Brain microvascular endothelial cell (primary cell): ENCODE results near the gene HLCS.

Source experiments
- DNase-seq: peaks from one replicate; pipeline ENCODE4 v3.0.0-alpha.2; 2020
- H3K27ac ChIP-seq: fragments of 250-450 bp; sonication (Bioruptor Pico); 2 replicates; pipeline ENCODE4 v1.5.1; 2020; ENCODE audit warnings: mild to moderate bottlenecking, moderate library complexity
- H3K27me3 ChIP-seq: fragments of 250-450 bp; sonication (Bioruptor Pico); replicated peaks from 2 replicates; pipeline ENCODE4 v1.5.1; 2020; ENCODE audit warnings: mild to moderate bottlenecking
- H3K36me3 ChIP-seq: fragments of 250-450 bp; sonication (Bioruptor Pico); replicated peaks from 2 replicates; pipeline ENCODE4 v1.5.1; 2020; ENCODE audit warnings: mild to moderate bottlenecking
- H3K4me3 ChIP-seq: 2 replicates; pipeline ENCODE4 v1.5.1; 2011; ENCODE audit warnings: low read depth, mild to moderate bottlenecking, control low read depth, low read length, moderate library complexity
- in situ Hi-C: cut with HindIII; loops from 2 replicates; pipeline ENCODE4 v1.10.0; 2017; ENCODE audit warnings: low sequenced_read_pairs, low pct_ligation_motif_present
- TF ChIP-seq, protein P1 (sequence below): IDR thresholded peaks from 2 replicates; pipeline ENCODE4 v1.5.1; 2011; ENCODE audit warnings: low read depth, mild to moderate bottlenecking, moderate library complexity, low read length, control low read depth, inconsistent platforms; ENCODE audit errors: missing control alignments

HLCS gene

DNA sequence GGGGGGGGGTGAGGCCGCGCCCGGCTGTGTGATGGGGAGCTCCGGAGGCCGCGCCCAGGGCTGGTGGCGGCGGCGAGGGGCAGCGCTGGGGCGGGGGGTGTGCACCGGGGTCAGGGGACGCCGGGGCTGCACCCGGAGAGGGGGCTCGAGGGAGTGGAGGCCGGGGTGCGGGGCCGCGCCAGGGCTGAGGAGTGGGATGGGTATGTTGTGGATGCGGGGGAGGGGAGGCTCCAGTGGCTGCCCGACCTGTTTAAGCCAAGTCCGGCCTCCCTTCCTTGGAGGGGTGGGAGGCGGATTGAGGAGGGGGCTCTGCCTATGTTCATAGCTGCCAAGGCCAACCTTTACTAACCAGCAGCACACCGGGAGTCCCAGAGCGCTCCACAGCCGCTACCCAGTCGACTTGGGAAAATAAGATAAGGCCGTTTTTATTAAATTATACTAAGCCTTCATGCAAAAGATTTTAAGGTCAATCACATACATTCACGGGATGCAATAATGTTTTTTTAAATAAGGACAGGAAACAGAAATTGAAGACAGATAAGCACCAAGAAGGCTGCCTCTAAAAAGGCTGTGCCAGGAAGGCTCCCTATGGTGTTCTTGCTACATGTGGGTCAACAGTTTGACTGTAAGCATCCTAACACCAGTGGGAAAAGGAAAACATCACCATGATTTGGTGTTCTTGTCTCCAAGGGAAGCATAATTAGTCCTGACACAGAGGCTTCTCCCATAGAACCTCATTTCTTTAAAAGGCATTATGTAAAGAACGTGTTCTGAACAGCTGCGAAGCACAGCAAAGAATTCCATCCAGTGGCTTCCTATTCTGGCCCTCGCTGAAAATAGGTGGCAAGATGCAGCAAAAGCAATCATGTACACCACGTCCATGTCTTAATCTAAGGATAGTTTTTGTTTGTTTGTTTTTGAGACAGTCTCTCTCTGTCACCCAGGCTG, 626 bp upstream of the HLCS start:
- DNase-seq: peak; percentile 23
- no peaks in the 10 kb centered on the region for H3K36me3 ChIP-seq
- H3K27ac ChIP-seq: peak overlapping the region; percentile 69
- in situ Hi-C loops: no loop called here
- peak overlapping the region; percentile 67 for H3K4me3 ChIP-seq
- H3K27me3 ChIP-seq: no peaks in the 10 kb centered on the region
- TF ChIP-seq, protein P1, sequence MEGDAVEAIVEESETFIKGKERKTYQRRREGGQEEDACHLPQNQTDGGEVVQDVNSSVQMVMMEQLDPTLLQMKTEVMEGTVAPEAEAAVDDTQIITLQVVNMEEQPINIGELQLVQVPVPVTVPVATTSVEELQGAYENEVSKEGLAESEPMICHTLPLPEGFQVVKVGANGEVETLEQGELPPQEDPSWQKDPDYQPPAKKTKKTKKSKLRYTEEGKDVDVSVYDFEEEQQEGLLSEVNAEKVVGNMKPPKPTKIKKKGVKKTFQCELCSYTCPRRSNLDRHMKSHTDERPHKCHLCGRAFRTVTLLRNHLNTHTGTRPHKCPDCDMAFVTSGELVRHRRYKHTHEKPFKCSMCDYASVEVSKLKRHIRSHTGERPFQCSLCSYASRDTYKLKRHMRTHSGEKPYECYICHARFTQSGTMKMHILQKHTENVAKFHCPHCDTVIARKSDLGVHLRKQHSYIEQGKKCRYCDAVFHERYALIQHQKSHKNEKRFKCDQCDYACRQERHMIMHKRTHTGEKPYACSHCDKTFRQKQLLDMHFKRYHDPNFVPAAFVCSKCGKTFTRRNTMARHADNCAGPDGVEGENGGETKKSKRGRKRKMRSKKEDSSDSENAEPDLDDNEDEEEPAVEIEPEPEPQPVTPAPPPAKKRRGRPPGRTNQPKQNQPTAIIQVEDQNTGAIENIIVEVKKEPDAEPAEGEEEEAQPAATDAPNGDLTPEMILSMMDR: no peak

DNA sequence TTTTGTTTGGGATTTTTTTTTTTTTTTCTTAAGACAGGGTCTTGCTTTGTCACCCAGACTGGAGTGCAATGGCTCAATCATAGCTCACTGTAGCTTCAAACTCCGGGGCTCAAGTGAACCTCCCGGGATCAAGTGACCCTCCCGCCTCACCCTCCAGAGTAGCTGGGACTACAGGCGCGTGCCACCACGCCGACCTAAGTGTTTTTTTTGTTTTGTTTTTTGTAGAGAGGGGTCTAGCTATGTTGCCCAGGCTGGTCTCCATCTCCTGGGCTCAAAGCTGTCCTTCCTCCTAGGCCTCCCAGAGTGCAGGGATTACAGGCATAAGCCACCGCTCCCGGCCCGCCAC, 776 bp downstream of the HLCS start:
- H3K27me3 ChIP-seq: no peaks in the 10 kb centered on the region
- TF ChIP-seq, protein P1: no peak
- peak overlapping the region; percentile 67 for H3K4me3 ChIP-seq
- no peak for DNase-seq
- no peaks in the 10 kb centered on the region for H3K36me3 ChIP-seq
- H3K27ac ChIP-seq: peak overlapping the region; percentile 16
- in situ Hi-C loops: no loop called here

DNA sequence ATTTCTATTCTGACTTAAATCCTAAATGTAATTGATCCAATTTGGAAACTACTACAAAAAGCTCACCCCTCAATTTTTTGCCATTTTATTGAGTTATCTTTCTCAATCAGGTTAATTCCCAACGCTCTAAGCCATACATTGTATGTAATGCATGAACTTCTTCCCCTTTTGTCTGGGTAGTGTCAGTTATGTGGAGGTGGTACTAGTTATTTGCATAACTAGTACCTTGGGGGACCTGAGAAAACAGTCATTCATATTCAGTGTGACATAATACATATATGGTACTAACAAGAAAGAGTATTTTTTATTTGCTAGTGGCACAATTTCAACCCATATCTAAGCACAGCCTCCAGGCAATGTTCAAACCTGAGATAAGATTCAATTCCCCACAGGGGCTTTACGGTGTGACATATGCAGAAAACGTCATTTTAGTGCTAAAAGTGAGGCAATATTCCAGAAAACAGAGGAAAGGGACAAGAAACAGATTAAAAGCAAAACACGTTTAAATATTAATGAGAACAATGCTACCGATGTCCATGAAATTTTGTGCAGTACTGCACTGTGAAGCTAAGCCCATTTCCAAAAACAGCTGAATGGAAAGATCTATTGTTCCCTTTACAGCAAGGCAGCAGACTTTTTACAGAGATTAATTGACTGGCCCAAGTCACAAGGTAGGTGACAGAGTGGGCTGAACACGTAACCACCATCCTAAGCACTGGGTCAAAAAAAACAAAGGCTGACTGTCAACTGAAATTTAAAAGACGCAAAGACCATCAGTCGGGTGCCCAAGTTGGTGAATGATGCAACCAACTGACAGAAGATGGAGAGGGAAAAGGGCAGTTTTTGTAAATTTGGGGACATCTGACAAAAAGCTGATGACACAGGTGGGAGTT, 1.4 kb downstream of the HLCS start:
- Histone ChIP-seq H3K27me3 (no peaks in the 10 kb centered on the region), H3K36me3 (no peaks in the 10 kb centered on the region), H3K27ac (no peak overlapping the region), H3K4me3 (peak overlapping the region; percentile 67)
- in situ Hi-C loops: no loop called here
- no peak for DNase-seq
- TF ChIP-seq, protein P1: no peak

DNA sequence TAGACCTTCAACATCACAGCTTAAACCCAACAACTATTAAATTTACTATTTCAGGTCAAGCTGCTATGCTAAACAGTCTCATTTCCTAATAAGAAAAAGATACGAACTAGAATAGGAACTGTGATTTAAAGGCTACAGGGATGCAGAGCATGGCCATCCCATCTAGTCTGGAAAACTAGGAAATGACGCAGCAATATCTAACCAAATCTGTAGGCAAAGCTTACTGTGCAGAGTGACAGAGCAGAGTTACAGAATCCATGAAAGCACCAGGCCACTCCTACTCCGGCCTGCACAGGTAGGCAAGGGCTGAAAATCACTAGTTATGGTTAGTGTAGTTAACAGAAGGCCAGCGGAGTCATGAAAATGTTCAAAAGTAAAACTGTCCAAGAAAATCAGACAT, 2.1 kb downstream of the HLCS start:
- Histone ChIP-seq H3K36me3 (no peaks in the 10 kb centered on the region), H3K27ac (no peak overlapping the region), H3K4me3 (no peak overlapping the region), H3K27me3 (no peaks in the 10 kb centered on the region)
- in situ Hi-C loops: no loop called here
- DNase-seq: no peak
- TF ChIP-seq, protein P1: no peak

DNA sequence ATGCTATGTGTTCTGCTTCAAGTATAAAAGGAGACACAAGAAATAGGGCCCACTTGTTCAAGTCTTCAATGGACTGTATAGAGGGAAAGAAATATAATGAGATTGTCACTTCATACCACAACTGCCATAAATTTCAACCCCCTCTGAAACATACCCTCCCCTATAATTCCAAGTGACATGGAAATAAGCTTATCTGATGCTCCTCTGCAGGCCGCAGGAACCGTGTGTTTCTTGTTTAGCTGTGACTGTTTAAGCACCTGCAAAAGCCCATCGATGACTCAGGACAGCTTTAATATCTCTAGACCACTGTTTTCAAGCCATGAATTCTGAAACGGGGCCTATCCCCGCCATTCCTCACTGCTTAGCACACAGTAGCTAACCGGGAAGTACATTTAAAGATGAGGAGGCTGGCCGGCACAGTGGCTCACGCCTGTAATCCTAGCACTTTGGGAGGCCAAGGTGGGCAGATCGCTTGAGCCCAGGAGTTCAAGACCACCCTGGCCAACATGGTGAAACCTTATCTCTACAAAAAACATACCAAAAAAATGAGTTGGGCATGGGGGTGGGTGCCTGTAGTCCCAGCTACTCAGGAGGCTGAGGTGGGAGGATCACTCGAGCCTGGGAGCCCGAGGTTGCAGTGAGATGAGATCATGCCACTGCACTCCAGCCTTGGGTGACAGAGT, 4.2 kb downstream of the HLCS start:
- Histone ChIP-seq H3K27me3 (no peaks in the 10 kb centered on the region), H3K4me3 (no peak overlapping the region), H3K36me3 (no peaks in the 10 kb centered on the region), H3K27ac (no peak overlapping the region)
- in situ Hi-C loops: no loop called here
- DNase-seq: no peak
- TF ChIP-seq, protein P1: no peak
